Measurements from ENCODE around the gene PAIP2.

Gene PAIP2

GRCh38 chr5:139413963-139414362 is 72.3 kb downstream of the PAIP2 start:
- no peak for DNase-seq

GRCh38 chr5:139414581-139415130 is 73.0 kb downstream of the PAIP2 start:
- DNase-seq = no peak

- DNase-seq = no peak
Measured at GRCh38 chr5:139415221-139415861, 73.7 kb downstream of the PAIP2 start.

GRCh38 chr5:139415869-139416268 is 74.2 kb downstream of the PAIP2 start:
- no peak for DNase-seq

- no peak for DNase-seq
Measured at GRCh38 chr5:139416651-139417050, 75.0 kb downstream of the PAIP2 start.

GRCh38 chr5:139417214-139417613 is 75.6 kb downstream of the PAIP2 start:
- DNase-seq = no peak

GRCh38 chr5:139418793-139419192 is 77.1 kb downstream of the PAIP2 start:
- no peak for DNase-seq
